GM19239 (cell line): Measurements from ENCODE around the gene PLEKHH1.
A peak's percentile ranks its signal among the peaks of the same experiment; 100 is the strongest.

Experiments
- DNase-seq: peaks from one replicate; pipeline ENCODE4 v3.0.0; 2011; ENCODE audit warnings: low spot score; ENCODE audit not compliant: insufficient read length
- FAIRE-seq: peaks from 2 replicates; lab custom pipeline; 2011; peaks lifted over from hg19 to GRCh38; lab: Jason Lieb, UNC

The PLEKHH1 gene

DNA sequence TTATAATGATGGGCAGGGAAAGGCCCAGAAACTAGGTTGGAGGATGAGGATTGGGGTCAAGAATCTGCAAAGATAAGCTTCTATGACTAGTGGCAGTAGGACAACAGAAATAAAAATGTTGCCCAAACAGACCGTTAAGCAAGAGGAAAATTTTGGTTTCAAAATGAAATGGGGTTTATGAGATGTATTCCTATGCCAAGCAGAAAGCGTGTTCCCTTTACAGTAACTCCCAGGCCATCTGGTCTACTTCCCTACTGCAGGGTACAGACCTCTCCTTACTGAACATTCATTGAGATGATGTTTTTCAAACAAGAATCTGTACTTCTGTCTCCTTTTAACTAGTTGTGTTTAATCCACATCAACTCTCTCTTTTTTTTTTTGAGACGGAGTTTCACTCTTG is 24.1 kb upstream of the PLEKHH1 start:
- FAIRE-seq (no peak), DNase-seq (no peak)

DNA sequence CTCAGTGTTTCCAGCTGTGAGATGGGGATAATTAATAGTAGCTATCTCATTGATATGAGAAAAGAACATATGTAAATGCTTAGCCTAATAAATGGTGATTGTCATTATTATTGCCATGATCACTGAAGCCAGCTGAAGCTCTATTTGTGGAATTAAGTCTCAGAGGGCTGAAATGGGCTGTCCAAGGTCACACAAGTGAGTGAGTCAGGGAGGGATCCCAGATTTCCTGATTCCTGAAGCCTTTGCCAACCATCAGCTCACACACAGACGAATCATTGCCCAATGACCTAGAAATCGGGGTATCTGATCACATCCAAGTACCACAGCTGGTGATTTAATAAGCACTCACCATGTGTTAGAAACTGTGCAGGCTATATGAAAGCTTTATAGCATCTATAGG is 23.0 kb upstream of the PLEKHH1 start:
- DNase-seq = no peak
- FAIRE-seq = no peak

DNA sequence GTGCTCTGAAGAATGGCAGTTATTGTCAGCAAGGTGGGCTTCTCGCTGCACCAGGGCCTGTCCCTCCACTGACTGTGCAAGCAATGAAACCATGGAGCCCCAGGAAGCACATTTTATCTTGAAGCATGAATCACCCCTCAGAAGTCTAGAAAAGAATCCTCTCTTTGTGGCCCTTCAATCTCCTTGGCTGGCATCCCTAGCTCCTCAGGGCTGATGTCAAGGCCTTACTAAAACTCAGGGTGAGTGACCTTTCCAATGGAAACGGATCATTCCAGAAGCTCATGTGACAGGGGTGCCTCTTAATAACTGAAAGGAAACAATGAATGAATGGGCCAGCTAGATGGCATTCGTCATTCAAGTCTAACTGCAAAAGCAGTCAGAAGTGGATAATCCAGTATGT is 22.3 kb upstream of the PLEKHH1 start:
- no peak for FAIRE-seq

DNA sequence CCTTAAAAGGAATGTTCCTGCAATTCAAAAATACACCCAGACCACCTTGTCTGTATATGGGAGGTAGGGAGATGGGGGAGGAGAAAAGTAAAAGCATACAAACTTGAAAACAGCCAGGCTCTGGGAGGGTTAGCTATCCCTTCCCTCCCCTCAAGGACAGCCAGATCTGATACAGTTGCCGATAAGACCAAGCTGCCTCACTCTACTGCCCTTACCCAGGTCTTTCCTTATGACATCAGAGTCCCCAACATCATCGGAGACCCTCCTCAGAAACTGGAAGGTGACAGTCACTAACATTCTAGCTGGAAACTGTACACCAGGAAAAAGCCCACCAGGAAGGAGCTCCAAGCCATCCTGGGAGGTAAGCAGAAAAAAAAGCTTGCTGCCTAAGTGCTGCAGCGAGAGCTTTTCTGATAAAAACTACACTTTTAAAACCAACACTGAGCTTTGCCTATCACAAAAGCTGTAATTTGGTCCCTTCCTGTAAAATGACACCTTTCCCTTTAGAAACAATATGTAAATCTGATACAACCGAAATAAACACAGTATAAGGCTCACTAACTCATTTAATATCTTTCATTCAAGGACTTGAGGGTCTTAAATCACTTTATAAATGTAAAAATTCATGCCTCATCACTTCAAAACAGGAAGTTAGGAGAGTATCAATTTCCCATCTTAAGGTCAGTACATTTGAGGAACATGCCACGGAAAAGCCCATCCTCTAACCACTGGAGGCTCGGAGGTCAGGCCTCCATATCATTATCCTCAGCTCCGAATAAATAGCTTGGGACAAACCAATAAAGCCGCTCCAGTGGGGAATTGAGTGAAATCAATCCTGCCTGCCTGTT is 20.4 kb upstream of the PLEKHH1 start:
- DNase-seq (no peak), FAIRE-seq (peak; percentile 4)

More for the DNA sequence above, 22.3 kb upstream of the PLEKHH1 start:
- no peak for DNase-seq

DNA sequence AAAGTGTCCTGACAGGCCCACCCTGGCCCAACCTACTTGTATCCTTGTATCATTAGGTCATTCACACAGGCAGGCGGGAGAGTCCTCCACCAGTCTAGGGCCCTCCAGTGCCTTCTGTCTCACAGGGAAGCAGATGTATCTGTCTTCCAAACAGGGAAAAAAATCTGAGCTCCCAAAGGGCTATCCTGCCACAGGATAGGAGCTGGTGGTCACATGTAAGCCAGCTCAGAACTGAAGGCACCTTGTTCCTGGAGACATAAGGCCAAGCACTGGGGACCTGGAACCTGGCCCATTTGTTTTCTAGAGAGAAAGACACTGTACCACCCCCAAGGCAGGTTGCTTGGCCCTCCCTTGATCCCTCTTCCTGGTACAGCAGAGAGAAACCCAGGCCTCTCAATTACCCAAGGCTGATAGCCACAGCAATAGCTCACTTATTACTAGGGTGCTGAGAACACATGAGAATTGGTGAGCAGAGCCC is 19.4 kb upstream of the PLEKHH1 start:
- DNase-seq (peak; percentile 45), FAIRE-seq (peak; percentile 78)

DNA sequence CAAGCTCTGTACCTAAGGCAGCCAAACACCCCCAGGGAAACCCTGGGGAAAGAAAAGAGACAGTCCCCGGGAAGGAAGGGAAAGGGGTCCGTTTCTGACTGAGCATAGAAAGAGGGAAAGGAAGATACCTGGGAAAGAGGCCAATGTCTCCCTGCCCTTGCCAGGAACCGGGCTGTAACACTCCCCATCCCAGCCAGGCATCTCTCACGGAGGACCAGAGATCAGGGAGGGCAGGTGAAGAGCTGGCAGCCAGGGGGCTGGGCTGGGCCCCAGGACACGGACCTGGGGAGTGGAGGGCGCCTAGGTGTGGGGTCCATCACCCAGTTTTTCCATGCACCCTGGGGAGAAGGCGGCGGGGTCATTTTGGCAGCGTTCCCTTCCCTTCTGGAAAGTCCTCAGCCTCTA is 18.9 kb upstream of the PLEKHH1 start:
- FAIRE-seq (no peak), DNase-seq (no peak)

DNA sequence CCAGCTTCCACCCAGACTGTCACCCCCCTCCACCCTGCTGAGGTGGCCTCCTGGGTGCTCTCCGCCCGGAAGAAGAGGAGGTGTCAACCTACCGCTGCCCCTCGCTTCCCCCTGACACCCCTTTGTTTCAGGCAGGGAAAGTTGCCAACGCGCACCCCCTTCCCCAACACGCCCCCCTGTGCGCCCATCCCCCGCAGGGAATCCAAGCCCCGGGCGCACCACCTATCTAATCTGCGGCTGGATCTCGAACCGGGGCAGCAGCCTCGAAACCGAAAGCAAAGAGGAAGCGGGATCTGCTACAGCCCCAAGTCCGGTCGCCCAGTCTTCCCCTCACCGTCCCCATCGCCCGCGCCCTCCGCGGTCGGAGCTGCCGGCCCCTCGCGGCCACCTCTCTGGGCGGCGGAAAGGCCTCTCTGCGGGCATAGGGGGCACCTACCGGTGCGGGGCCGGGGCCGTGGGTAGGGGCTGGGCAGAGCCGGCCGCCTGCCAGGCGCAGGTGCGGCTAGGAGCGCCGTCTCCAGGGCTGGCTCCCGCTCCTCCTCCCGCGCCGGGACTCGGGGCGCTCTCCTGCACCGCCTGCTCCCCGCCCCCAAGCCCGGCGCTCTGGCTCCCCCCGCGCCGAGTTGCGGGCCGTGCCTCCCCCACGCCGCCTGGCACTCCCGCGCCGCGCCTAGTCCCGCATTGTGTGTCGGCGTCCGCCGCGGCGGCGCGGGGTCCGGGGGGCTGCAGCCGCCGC is 18.3 kb upstream of the PLEKHH1 start:
- DNase-seq (peak; percentile 78), FAIRE-seq (peak; percentile 66)

DNA sequence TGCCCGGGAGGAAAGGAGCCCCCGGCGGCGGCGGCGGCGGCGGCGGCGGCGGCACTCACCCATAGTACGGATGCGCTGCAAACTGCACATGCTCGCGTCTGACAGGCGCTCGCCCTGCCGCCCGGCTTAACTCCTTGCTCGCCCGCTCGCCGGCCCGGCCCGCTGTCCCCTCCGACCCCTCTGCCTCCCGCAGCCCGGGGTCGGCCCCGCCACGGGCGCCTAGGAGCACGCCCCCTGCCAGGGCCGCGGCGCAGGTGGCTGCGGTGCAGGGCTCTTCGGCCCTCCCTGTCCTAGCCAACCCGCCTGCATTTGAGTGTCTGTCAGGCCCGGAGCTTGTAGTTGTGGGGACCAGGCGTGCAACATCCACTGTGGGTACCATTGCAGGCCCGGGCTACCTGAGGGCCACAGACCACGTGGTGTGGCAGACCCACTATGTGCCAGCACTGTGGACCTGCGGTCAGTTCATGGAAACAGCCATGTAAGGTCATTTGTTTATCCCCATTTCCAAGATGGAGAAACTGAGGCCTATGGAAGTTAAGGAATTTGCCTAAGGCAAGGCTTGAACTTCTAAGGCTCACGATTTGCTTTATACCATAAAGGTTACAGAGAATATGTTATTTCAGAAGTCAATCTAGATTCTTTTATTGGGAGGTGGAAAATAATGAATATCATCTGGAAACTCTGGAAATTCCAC is 17.6 kb upstream of the PLEKHH1 start:
- no peak for FAIRE-seq
- peak; percentile 53 for DNase-seq

DNA sequence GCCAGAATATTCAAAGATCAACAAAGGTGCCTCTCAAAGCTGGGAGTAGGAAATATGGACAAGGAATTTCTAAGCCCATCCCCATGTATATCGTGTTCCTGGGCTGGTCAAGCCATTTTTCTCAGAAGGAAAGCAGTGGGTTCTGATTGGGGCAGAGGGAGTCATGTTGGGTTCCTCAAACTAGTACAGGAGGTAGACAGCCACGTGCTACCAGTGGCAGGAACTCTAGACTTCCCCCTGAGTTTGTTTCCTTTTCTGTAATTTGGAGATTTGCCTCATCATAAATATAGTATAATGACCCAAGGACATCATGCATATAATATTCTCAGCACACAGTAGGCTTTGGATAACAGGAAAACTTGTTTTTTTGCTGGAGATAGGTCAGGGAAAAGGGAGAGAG is 16.4 kb upstream of the PLEKHH1 start:
- DNase-seq = no peak
- no peak for FAIRE-seq

DNA sequence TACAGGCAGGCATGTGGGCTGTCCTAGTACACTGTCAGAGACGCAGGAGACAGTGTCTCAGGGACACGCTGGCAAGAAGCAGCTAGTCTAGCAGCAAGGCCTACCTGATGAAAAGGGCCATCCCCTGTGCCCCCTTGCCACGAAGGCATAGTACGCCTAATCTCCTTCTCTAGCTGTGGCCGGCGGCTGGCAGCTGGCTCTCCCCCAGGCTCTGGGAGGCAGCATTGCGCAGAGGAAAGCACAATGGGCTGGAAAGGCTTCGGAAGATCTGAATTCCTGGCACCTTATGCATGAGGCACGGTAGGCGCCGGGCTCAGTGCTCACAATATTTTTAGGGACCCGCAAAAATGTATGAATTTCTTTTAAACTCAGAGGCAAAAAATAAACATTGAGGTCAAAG is 16.0 kb upstream of the PLEKHH1 start:
- DNase-seq (no peak), FAIRE-seq (no peak)

DNA sequence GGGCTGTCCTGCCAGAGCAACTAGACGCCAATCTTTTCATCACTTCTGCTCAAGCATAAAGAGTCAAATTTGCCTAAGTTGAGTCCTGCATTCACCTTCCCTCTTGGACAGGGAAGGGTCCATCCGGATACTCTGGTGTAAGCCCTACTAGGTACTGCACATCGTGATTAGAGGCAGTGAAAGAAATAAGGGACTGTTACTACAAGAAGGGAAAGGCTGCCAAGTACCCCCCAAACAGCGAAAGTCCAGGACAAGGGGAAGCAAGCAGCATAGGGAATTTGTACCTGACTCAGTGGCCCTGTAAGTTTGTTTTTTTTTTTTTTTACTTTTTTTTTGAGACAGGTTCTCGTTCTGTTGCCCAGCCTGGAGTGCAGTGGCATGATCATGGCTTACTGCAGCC is 13.7 kb upstream of the PLEKHH1 start:
- no peak for FAIRE-seq
- DNase-seq = no peak

DNA sequence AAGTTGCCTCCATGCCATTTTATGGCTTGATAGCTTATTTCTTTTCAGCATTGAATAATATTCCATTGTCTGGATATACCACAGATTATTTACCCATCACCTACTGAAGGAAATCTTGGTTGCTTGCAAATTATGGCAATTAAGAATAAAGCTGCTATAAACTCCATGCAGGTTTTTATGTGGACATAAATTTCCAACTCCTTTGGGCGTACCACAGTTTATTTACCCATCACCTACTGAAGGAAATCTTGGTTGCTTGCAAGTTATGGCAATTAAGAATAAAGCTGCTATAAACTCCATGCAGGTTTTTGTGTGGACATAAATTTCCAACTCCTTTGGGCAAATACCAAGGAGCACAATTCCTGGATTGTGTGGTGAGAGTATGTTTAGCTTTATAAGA is 12.6 kb upstream of the PLEKHH1 start:
- DNase-seq (no peak), FAIRE-seq (no peak)

DNA sequence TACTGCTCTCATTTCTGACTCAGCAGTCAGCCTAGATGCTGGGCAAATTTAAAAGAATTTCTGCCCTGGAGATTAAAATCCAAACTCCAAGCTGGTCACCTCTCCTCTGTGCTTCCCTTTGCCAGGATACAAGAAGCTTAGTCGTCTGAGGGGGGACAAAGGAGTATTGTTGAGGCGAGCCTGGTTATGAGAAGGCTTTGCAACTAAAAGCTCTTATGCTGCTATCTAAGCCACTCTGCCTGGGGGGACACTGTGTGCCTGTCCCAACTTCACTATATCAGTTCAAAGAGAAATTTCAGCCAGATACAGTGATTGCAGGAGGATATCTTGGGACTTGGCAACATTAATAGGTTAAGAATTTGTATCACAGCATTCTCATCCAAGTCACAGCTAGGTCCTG is 10.8 kb upstream of the PLEKHH1 start:
- FAIRE-seq = no peak
- DNase-seq = no peak

DNA sequence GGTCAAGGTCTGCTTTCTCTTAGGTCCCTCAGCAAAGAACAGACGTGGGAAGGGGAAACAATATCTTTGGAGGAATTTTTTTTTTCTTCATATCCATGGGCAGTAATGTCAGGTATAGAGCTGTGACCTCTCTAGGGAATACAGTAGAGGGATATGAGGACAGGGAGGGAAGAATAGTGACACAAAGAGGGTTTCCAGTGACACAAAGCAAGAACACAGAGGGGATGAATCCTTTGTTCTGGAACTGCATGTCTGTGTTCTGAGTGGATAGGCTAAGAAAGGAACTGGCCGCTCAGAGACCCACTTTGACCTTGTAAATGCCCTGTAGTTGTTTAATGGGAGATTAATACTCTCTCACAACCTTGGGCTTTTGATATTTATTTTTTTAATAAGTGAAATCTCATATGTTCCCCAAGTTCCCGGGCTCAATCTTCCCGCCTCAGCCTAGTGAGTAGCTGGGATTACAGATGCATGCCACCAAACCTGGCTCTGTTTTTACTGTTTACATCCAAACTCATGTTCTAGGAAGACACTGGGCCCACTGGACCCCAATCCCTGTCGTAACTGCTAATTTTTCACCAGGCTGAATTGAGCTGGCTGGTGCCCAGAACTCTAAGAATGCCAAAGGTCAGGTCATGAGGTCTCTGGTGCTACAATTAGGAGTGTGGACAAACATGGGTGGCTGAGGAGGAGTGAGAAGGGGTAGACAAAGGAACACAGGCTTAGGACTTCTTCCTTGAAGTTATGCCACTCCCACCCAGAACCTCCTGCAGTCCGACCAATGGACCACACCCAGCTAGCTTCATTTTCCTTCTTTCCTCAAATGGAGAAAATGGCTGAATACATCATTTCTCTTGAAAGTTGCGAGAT is 9.1 kb upstream of the PLEKHH1 start:
- FAIRE-seq (no peak), DNase-seq (no peak)

DNA sequence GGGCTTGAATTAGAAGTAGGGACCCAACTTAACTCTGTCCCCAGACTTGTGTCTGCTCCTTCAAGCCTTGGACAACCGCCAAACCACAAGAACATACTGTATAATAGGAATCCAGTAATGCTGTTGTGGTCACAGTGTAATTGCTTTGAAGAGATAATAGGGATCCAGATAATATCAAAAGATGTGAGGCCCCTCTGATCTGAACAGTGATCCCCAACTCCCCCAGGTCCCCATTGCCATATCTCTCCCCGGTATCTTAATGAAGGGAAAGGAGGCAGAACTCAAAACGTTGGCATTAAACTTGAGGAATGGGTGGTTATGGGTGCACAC is 8.5 kb upstream of the PLEKHH1 start:
- DNase-seq (no peak), FAIRE-seq (no peak)

DNA sequence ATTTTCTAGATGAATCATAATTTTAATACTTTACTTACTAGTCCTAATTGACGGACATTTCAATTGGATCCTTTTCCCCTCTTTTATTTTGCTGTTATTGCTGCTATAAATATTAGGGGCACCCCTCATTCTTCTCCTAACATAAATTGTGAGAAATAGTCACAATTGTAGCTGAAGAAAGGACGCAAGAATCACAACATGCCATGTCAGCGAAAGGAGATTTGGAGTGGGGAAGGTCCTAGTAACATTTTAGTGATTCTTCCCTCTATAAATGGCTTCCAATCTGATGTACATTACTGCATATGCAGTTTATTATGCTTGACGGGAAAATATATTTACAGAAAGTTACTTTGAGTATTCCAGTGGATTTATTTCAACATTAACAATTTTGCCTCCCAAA is 7.7 kb upstream of the PLEKHH1 start:
- DNase-seq (no peak), FAIRE-seq (no peak)

DNA sequence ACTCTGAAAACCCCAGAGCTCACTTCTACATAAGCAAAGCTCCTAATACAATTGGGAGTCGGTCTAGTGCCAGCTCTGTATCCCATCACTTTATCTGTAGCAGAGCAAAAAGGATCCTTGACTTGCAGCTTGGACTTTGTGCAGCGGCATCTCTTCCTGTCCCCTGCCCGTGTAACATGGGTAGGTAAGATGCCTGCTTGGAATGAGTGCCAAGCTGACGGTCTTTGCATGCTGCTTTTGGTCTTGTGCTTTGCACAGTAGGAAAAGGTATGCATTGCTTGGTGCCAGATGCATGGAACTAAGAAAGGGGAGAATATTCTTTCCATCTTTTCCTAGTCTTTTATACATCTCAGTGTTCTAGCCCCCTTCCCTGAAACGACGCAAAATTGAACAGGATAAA is 6.9 kb upstream of the PLEKHH1 start:
- DNase-seq (no peak), FAIRE-seq (no peak)

DNA sequence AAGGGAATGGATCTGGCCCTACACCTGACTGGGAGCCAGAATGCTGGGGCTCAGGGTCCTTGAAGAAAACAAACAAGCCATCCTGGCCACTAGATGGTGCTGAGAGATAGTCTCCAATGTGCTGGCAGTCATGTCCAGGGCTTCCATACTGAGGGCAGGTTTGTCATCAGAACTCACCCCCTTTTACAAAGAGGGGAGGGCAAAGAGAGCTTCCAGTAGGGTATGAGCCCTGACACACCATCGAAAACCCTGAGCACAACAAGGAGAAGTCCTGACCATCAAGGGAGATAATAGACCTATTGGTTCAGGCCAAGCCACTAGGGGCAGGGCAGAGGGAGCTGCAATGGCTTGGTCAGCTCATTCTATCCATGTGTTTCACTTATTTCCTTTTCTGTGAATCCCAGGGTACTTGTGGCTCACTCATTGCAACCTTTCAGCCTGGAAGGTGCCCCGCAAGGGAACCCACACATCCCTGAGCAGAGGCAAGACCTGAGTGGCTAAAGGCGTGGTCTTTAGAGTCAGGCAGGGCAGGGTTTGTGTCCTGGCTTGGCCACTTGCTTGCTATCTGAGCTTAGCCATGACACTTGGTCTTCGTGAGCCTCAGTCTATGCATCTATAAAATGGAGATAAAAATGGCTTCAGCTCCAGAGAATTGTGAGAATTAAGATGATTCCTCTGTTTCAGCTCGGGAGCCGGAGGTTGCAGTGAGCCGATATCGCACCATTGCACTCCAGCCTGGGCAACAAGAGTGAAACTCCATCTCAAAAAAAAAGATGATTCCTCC is 6.2 kb upstream of the PLEKHH1 start:
- FAIRE-seq (peak; percentile 86), DNase-seq (peak; percentile 26)

DNA sequence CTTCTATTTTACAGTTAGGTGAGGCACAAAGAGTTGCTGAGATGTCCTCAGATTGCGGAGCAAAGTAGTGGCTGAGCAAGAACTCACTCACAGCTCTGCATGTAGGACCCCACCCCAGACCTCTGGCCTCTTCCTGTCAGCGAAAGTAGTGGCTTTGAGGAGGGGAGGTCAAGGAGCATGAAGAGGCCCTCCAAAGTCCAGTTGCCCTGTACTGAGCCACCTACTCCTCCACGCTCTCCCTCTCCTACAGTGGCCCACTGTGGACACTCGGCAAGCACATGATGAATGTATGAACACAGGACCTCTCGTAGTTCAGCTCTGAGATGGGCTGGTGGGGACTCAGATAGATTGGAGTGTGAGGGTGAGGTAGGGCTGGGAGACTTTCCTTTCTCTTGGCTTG is 5.3 kb upstream of the PLEKHH1 start:
- FAIRE-seq (no peak), DNase-seq (no peak)
